Hepatocyte (in vitro differentiated cells): Measurements from ENCODE around the gene KCNQ1.

Experiments
- EZH2 ChIP-seq: fragments of 200-600 bp; sonication (generic); IDR thresholded peaks from 2 replicates; pipeline ENCODE4 v1.6.1; 2016; ENCODE audit warnings: antibody characterized with exemption, mild to moderate bottlenecking, borderline replicate concordance
- EZH2phosphoT487 ChIP-seq: fragments of 200-600 bp; sonication (generic); IDR thresholded peaks from one replicate; pipeline ENCODE4 v1.6.1; 2018; ENCODE audit warnings: antibody characterized with exemption, mild to moderate bottlenecking, low read depth, moderate library complexity; ENCODE audit not compliant: unreplicated experiment, severe bottlenecking

GRCh38 chr11:2724104-2724503, 279.3 kb downstream of the KCNQ1 start:
- TF ChIP-seq EZH2, result no peak
- no peak for TF ChIP-seq EZH2phosphoT487
